ENCODE measurements around the gene APP.
"Not testable (repeated sequence)": the region's sequence is repeated elsewhere in the genome, so short reads cannot be mapped to it uniquely, and the experiment has no call there.

The APP gene

DNA sequence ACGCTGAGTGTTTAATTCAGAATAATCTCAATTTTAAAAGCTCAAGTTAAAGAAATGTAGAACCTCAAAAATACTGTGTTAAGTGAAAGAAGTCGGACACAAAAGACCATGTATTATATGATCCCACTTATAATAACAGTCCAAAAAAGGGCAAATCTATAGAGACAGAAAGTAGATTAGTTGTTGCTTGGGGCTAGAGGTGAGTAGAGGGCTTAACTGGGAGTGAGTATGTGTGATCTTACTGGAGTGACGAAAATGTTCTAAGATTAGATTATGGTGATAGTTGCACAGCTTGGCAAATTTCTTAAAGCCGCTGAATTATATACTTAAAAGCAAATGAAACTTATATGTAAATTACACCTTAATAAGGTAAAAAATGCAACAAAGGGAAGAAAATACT lies 150.5 kb downstream of the APP start:
- no peak overlapping the region for H3K27ac ChIP-seq (replicated peaks)
- DNase-seq (ENCODE audit: low read depth in 1 of 2, low spot score in 1 of 2), result no peak
- H3K27me3 ChIP-seq (ENCODE audit: insufficient read depth, poor library complexity, severe bottlenecking), result no peaks in the 10 kb centered on the region
- no peak for TF ChIP-seq GABPA (IDR thresholded peaks at IDR 0.05; ENCODE audit: low read depth)
- TF ChIP-seq, protein P1, sequence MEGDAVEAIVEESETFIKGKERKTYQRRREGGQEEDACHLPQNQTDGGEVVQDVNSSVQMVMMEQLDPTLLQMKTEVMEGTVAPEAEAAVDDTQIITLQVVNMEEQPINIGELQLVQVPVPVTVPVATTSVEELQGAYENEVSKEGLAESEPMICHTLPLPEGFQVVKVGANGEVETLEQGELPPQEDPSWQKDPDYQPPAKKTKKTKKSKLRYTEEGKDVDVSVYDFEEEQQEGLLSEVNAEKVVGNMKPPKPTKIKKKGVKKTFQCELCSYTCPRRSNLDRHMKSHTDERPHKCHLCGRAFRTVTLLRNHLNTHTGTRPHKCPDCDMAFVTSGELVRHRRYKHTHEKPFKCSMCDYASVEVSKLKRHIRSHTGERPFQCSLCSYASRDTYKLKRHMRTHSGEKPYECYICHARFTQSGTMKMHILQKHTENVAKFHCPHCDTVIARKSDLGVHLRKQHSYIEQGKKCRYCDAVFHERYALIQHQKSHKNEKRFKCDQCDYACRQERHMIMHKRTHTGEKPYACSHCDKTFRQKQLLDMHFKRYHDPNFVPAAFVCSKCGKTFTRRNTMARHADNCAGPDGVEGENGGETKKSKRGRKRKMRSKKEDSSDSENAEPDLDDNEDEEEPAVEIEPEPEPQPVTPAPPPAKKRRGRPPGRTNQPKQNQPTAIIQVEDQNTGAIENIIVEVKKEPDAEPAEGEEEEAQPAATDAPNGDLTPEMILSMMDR (IDR thresholded peaks at IDR 0.05; ENCODE audit: insufficient read depth, low read length), result no peak
- TF ChIP-seq POLR2AphosphoS5 (IDR thresholded peaks at IDR 0.05; ENCODE audit: low read depth), result no peak
- TF ChIP-seq, protein P2, sequence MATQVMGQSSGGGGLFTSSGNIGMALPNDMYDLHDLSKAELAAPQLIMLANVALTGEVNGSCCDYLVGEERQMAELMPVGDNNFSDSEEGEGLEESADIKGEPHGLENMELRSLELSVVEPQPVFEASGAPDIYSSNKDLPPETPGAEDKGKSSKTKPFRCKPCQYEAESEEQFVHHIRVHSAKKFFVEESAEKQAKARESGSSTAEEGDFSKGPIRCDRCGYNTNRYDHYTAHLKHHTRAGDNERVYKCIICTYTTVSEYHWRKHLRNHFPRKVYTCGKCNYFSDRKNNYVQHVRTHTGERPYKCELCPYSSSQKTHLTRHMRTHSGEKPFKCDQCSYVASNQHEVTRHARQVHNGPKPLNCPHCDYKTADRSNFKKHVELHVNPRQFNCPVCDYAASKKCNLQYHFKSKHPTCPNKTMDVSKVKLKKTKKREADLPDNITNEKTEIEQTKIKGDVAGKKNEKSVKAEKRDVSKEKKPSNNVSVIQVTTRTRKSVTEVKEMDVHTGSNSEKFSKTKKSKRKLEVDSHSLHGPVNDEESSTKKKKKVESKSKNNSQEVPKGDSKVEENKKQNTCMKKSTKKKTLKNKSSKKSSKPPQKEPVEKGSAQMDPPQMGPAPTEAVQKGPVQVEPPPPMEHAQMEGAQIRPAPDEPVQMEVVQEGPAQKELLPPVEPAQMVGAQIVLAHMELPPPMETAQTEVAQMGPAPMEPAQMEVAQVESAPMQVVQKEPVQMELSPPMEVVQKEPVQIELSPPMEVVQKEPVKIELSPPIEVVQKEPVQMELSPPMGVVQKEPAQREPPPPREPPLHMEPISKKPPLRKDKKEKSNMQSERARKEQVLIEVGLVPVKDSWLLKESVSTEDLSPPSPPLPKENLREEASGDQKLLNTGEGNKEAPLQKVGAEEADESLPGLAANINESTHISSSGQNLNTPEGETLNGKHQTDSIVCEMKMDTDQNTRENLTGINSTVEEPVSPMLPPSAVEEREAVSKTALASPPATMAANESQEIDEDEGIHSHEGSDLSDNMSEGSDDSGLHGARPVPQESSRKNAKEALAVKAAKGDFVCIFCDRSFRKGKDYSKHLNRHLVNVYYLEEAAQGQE (IDR thresholded peaks at IDR 0.05; ENCODE audit: insufficient replicate concordance, low read depth), result no peak
- TF ChIP-seq SPI1 (IDR thresholded peaks at IDR 0.05; ENCODE audit: borderline replicate concordance, low read depth), result no peak
- no peak overlapping the region for H3K4me3 ChIP-seq (replicated peaks; ENCODE audit: insufficient read depth, low read length)

DNA sequence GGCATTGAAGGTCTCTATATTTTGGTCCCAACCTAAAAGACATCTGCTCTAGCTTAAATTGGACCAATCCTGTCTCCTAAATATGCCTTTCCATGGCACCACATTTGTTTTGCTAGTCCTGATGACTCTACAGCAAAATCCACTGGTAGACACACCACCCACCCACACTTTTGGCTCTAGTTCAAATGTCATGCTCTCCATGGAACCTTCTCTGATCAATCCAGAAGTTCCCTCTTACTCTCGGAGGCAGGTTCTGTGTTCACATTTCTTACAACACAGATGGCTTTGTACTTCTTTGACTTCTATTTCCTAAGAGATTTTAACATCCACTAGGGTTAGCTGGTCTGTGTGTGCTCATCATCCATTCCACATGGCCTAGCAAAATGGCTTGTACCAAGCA lies 151.3 kb downstream of the APP start:
- Histone ChIP-seq H3K4me3 (replicated peaks; ENCODE audit: insufficient read depth, low read length) (no peak overlapping the region), H3K27me3 (ENCODE audit: insufficient read depth, poor library complexity, severe bottlenecking) (no peaks in the 10 kb centered on the region), H3K27ac (replicated peaks) (no peak overlapping the region)
- no peak for TF ChIP-seq GABPA (IDR thresholded peaks at IDR 0.05; ENCODE audit: low read depth)
- TF ChIP-seq, protein P1 (IDR thresholded peaks at IDR 0.05; ENCODE audit: insufficient read depth, low read length), result no peak
- TF ChIP-seq POLR2AphosphoS5 (IDR thresholded peaks at IDR 0.05; ENCODE audit: low read depth), result no peak
- TF ChIP-seq, protein P2 (IDR thresholded peaks at IDR 0.05; ENCODE audit: insufficient replicate concordance, low read depth), result no peak
- TF ChIP-seq SPI1 (IDR thresholded peaks at IDR 0.05; ENCODE audit: borderline replicate concordance, low read depth), result no peak
- DNase-seq (ENCODE audit: low read depth in 1 of 2, low spot score in 1 of 2), result no peak

DNA sequence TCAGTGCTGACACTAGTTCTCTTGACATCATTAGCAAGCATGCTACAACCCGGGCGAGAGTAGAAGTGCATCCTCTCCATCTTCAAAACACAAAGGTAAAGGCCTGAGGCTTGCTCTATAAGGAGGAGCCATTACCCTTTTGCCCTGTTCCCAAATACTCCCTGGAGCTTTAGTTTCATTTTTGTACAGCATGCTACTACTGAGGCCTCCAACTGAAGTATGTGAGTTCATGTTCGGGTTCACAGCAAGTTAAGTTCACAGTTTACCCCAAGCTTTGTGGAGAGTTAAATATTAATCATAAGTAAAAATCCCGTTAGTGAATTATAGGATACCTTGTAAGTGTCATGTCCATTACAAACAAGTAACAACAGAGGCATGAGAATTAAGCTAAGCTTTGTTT lies 156.6 kb downstream of the APP start:
- TF ChIP-seq, protein P1 (IDR thresholded peaks at IDR 0.05; ENCODE audit: insufficient read depth, low read length), result no peak
- TF ChIP-seq GABPA (IDR thresholded peaks at IDR 0.05; ENCODE audit: low read depth) (no peak), SPI1 (IDR thresholded peaks at IDR 0.05; ENCODE audit: borderline replicate concordance, low read depth) (no peak), POLR2AphosphoS5 (IDR thresholded peaks at IDR 0.05; ENCODE audit: low read depth) (no peak)
- TF ChIP-seq, protein P2 (IDR thresholded peaks at IDR 0.05; ENCODE audit: insufficient replicate concordance, low read depth), result no peak
- Histone ChIP-seq H3K27me3 (ENCODE audit: insufficient read depth, poor library complexity, severe bottlenecking) (no peaks in the 10 kb centered on the region), H3K27ac (replicated peaks) (no peak overlapping the region), H3K4me3 (replicated peaks; ENCODE audit: insufficient read depth, low read length) (no peak overlapping the region)
- DNase-seq (ENCODE audit: low read depth in 1 of 2, low spot score in 1 of 2), result no peak

DNA sequence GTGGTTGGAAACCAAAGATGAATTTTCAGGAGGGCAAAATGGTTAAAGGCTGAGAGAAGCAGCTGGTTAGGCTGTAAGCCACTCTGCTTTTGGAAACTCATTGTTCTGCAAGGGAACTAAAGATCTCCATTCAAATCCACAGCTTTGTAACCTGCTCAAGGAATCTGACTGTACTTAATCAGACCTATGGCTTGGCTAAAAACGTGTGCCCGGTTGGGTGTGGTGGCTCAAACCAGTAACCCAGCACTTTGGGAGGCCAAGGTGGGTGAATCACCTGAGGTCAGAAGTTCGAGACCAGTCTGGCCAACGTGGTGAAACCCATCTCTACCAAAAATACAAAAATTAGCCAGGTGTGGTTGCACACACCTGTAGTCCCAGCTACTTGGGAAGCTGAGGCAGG lies 158.1 kb downstream of the APP start:
- not testable (repeated sequence) for H3K27ac ChIP-seq (replicated peaks); H3K27me3 ChIP-seq (ENCODE audit: insufficient read depth, poor library complexity, severe bottlenecking); H3K4me3 ChIP-seq (replicated peaks; ENCODE audit: insufficient read depth, low read length); DNase-seq (ENCODE audit: low read depth in 1 of 2, low spot score in 1 of 2)
